Lower leg skin (tissue), 3 donors: ENCODE measurements around the gene SYCP2.

Experiments
- CTCF ChIP-seq, 3 donors: fragments of 450-650 bp; IDR thresholded peaks; one replicate each; pipeline ENCODE4 v1.5.1; 2016; ENCODE audit warnings: antibody characterized with exemption in 3 of 3, mild to moderate bottlenecking in 3 of 3, moderate library complexity in 2 of 3
- POLR2A ChIP-seq, 2 donors: fragments of 450-650 bp; IDR thresholded peaks; one replicate each; pipeline ENCODE4 v1.6.1; 2016 to 2017; ENCODE audit warnings: antibody characterized with exemption in 2 of 2, mild to moderate bottlenecking in 1 of 2, moderate library complexity in 1 of 2

GRCh38 chr20:59948212-59948611 is 14.8 kb upstream of the SYCP2 start:
- no peak for TF ChIP-seq POLR2A (IDR thresholded peaks at IDR 0.05)
- TF ChIP-seq CTCF (IDR thresholded peaks at IDR 0.05), result no peak
